Smooth muscle cell of the brain vasculature (primary cell): ENCODE results near the gene TMEM229B.

Experiments used
- DNase-seq: peaks from one replicate; pipeline ENCODE4 v3.0.0-alpha.2; 2012; ENCODE audit warnings: low read depth, low spot score

TMEM229B gene

DNA sequence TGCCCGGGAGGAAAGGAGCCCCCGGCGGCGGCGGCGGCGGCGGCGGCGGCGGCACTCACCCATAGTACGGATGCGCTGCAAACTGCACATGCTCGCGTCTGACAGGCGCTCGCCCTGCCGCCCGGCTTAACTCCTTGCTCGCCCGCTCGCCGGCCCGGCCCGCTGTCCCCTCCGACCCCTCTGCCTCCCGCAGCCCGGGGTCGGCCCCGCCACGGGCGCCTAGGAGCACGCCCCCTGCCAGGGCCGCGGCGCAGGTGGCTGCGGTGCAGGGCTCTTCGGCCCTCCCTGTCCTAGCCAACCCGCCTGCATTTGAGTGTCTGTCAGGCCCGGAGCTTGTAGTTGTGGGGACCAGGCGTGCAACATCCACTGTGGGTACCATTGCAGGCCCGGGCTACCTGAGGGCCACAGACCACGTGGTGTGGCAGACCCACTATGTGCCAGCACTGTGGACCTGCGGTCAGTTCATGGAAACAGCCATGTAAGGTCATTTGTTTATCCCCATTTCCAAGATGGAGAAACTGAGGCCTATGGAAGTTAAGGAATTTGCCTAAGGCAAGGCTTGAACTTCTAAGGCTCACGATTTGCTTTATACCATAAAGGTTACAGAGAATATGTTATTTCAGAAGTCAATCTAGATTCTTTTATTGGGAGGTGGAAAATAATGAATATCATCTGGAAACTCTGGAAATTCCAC is 27.0 kb upstream of the TMEM229B start:
- no peak for DNase-seq

DNA sequence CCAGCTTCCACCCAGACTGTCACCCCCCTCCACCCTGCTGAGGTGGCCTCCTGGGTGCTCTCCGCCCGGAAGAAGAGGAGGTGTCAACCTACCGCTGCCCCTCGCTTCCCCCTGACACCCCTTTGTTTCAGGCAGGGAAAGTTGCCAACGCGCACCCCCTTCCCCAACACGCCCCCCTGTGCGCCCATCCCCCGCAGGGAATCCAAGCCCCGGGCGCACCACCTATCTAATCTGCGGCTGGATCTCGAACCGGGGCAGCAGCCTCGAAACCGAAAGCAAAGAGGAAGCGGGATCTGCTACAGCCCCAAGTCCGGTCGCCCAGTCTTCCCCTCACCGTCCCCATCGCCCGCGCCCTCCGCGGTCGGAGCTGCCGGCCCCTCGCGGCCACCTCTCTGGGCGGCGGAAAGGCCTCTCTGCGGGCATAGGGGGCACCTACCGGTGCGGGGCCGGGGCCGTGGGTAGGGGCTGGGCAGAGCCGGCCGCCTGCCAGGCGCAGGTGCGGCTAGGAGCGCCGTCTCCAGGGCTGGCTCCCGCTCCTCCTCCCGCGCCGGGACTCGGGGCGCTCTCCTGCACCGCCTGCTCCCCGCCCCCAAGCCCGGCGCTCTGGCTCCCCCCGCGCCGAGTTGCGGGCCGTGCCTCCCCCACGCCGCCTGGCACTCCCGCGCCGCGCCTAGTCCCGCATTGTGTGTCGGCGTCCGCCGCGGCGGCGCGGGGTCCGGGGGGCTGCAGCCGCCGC is 26.3 kb upstream of the TMEM229B start:
- DNase-seq = no peak

DNA sequence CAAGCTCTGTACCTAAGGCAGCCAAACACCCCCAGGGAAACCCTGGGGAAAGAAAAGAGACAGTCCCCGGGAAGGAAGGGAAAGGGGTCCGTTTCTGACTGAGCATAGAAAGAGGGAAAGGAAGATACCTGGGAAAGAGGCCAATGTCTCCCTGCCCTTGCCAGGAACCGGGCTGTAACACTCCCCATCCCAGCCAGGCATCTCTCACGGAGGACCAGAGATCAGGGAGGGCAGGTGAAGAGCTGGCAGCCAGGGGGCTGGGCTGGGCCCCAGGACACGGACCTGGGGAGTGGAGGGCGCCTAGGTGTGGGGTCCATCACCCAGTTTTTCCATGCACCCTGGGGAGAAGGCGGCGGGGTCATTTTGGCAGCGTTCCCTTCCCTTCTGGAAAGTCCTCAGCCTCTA is 25.7 kb upstream of the TMEM229B start:
- DNase-seq = no peak

DNA sequence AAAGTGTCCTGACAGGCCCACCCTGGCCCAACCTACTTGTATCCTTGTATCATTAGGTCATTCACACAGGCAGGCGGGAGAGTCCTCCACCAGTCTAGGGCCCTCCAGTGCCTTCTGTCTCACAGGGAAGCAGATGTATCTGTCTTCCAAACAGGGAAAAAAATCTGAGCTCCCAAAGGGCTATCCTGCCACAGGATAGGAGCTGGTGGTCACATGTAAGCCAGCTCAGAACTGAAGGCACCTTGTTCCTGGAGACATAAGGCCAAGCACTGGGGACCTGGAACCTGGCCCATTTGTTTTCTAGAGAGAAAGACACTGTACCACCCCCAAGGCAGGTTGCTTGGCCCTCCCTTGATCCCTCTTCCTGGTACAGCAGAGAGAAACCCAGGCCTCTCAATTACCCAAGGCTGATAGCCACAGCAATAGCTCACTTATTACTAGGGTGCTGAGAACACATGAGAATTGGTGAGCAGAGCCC is 25.1 kb upstream of the TMEM229B start:
- no peak for DNase-seq

DNA sequence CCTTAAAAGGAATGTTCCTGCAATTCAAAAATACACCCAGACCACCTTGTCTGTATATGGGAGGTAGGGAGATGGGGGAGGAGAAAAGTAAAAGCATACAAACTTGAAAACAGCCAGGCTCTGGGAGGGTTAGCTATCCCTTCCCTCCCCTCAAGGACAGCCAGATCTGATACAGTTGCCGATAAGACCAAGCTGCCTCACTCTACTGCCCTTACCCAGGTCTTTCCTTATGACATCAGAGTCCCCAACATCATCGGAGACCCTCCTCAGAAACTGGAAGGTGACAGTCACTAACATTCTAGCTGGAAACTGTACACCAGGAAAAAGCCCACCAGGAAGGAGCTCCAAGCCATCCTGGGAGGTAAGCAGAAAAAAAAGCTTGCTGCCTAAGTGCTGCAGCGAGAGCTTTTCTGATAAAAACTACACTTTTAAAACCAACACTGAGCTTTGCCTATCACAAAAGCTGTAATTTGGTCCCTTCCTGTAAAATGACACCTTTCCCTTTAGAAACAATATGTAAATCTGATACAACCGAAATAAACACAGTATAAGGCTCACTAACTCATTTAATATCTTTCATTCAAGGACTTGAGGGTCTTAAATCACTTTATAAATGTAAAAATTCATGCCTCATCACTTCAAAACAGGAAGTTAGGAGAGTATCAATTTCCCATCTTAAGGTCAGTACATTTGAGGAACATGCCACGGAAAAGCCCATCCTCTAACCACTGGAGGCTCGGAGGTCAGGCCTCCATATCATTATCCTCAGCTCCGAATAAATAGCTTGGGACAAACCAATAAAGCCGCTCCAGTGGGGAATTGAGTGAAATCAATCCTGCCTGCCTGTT is 24.2 kb upstream of the TMEM229B start:
- no peak for DNase-seq

DNA sequence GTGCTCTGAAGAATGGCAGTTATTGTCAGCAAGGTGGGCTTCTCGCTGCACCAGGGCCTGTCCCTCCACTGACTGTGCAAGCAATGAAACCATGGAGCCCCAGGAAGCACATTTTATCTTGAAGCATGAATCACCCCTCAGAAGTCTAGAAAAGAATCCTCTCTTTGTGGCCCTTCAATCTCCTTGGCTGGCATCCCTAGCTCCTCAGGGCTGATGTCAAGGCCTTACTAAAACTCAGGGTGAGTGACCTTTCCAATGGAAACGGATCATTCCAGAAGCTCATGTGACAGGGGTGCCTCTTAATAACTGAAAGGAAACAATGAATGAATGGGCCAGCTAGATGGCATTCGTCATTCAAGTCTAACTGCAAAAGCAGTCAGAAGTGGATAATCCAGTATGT is 22.3 kb upstream of the TMEM229B start:
- DNase-seq = no peak

DNA sequence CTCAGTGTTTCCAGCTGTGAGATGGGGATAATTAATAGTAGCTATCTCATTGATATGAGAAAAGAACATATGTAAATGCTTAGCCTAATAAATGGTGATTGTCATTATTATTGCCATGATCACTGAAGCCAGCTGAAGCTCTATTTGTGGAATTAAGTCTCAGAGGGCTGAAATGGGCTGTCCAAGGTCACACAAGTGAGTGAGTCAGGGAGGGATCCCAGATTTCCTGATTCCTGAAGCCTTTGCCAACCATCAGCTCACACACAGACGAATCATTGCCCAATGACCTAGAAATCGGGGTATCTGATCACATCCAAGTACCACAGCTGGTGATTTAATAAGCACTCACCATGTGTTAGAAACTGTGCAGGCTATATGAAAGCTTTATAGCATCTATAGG is 21.6 kb upstream of the TMEM229B start:
- DNase-seq = no peak

DNA sequence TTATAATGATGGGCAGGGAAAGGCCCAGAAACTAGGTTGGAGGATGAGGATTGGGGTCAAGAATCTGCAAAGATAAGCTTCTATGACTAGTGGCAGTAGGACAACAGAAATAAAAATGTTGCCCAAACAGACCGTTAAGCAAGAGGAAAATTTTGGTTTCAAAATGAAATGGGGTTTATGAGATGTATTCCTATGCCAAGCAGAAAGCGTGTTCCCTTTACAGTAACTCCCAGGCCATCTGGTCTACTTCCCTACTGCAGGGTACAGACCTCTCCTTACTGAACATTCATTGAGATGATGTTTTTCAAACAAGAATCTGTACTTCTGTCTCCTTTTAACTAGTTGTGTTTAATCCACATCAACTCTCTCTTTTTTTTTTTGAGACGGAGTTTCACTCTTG is 20.4 kb upstream of the TMEM229B start:
- DNase-seq = no peak

DNA sequence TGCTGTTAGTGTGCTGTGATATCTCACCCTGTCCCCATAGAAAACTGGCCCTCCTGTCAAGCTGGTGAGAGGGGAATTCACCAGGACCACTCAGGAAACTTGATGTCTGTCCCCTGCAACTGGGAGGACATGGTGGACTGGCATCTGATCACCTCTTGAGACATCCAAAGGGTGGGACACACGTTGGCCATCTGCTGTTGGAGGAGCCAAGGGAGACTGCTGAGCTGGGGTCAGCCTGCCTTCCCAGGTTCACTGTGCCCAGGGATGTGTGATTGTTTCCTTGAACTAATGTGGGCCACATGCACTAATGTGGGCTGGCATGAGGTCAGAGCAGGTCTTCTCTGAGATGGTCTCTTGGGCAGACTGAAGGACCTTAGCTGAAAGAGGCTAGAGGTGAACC is 16.7 kb upstream of the TMEM229B start:
- no peak for DNase-seq

DNA sequence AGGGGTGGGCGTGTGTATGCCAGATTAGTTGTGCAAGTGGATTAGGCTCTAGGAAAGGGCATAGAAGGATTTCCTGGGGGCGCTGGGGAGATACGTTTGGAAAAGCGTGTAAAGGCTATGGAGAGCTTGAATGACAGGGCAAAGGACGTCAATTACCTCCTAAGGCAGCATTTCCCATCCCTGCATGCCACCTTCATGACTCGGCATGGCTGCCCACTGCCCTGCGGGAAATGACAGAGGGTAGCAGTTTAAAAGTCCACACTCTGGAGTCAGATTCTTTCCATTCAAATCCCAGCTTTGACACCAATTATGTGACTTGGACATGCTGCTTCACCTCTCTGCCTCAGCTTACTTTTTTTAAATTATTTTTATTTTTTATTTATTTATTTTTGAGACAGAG is 14.8 kb upstream of the TMEM229B start:
- DNase-seq = no peak

DNA sequence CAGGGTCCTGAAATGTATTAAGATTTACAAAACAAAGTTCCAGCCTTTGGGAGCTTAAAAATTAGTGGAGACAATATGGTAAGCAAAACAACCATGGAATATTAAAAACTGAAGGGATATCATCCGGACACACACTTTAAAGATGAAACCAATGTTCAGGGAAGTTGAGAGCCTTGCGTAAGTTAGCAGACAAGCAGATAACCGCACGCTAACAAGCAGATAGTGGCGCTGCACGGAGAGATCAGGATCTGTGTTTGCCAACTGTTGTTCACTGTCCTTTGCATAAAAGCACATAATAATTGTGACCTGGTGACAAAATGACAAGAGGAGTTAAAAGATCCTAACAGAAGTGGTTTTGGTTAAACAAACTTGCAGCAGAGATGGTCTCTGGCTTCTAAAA is 14.3 kb upstream of the TMEM229B start:
- DNase-seq = no peak

DNA sequence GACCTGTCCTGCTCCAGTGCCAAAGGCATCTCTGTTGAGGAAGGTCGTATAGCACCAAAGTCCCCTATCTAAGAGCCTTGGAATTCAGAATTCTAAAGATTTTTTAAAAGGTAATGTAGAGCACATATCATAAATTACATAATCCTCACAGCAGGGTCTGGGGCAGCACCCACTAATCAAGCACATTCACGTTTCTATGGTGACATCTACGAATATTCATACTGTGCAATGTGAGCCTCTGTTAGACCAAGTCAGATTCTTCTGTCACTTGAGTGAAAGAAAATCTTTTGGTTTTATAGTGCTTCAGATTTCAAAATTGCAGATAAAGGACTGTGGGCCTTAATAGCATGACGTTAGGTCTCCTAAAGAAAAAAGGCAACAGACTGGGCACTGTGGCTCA is 13.1 kb upstream of the TMEM229B start:
- DNase-seq = no peak

DNA sequence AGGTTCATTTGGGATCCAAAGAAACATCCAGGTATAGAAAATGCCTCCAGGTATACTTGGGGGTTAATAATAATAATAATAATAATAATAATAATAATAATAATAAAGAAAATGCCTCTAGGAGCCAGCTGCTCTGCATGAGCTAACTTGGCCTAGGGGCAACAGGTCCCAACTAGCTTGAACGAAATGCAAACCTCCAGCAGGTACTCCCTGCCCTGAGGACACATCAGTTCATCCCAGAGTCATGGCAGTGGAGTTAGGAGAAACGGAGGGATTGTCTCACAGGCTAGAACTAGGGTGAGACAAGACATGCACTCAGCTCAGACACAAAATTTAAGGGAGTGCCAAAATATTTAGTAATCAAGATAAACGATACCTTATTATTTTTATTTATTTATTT is 12.5 kb upstream of the TMEM229B start:
- DNase-seq = no peak

DNA sequence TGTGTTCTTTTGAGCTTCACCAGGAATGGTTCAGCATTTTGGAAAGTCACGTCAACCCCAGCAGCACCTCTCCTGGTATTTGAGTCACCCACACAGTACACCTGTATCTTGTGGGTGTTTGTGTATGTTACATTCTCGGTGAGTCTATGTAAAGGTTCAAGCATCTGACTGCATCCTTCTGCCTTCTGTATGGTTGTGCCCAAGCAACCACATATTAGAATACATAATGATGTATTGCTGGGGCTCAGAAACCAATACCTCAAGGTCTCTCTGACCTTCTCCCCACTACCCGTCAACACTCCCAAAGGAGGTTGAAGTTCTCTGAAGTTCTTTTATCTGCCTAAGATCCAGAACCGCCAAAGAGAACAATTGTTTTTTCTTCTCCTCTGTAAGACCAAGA is 9.2 kb upstream of the TMEM229B start:
- DNase-seq = no peak

DNA sequence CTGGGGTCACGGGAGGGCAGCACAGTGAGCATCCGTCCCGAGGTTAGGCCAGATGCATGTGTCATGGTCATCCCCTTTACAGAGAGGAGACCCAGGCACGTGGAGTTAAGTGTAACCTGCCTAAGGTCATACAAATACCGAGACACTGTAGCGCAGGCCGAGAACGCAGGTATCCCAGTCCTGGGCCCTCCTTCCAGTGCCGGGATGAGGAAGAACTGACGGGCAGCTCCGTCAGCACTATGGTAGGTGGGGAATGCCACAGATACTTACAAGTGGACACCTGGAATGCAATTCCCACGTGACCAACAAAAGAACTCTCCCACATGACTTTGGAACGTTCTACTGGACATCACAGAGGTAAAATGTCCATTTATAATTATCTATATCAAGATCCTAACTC is 8.7 kb upstream of the TMEM229B start:
- no peak for DNase-seq

DNA sequence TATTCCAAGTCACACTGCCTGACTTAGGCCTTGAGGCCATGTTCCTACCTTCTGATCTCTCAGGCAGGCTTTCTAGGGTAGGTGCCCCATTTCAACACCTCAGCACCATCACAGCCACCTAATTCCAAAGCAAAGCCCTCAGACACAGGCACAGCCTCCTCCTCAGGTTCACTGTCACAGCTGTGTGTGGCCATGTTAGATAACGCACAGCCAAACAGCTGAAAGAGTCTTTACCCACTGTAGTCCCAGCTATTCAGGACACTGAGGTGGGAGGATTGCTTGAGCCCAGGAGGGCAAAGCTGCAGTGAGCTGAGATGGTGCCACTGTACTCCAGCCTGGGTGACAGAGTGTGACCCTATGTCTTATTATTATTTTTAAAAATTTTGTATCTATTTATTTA is 7.3 kb upstream of the TMEM229B start:
- DNase-seq = no peak

DNA sequence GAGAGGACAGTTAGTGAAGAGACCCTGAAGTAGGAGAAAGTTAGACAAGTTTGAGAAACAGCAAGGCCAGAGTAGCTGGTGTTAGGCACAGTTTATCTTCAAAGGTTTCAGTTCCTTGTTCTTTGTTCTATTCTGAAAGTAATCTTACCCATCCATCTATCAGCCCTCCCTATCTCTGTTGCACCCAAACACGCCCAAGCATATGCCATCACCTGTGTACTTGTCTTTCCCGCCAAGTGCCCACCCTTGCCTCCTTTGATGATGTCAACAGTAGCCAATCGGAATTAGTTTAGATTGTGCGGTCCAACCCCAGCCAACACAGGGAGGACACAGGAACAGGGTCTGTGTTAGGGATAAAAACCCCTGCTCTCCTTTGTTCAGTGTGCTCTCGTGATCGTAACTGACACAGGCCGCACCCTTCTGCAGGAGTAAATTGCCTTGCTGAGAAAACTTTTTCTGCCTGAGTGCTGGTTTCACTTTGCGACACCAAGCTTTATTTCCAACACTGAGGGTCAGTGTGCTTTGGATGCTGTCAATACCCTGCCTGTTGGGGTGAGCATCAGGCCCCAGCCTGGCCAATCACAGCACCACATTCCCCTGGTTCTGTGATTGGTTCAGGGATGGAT is 4.7 kb upstream of the TMEM229B start:
- no peak for DNase-seq

DNA sequence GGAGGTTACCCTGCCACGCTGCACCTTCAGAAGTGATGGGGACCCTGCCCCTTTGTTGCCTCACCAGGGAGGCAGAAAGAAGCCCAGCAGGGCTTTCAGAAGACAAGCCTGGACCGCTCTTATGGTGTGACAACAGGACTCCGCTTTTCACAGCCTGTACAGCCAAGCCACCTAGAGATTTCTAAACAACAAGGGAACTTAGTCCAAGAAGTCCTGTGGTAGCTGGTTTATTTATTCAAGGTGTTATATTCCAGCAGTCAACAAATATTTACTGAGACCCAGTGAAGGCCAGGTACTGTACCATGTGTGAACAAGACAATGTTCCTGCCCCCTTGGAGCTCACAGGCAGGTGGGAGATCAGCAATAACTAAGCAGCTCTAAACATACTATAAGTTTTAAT is 4.0 kb upstream of the TMEM229B start:
- no peak for DNase-seq

DNA sequence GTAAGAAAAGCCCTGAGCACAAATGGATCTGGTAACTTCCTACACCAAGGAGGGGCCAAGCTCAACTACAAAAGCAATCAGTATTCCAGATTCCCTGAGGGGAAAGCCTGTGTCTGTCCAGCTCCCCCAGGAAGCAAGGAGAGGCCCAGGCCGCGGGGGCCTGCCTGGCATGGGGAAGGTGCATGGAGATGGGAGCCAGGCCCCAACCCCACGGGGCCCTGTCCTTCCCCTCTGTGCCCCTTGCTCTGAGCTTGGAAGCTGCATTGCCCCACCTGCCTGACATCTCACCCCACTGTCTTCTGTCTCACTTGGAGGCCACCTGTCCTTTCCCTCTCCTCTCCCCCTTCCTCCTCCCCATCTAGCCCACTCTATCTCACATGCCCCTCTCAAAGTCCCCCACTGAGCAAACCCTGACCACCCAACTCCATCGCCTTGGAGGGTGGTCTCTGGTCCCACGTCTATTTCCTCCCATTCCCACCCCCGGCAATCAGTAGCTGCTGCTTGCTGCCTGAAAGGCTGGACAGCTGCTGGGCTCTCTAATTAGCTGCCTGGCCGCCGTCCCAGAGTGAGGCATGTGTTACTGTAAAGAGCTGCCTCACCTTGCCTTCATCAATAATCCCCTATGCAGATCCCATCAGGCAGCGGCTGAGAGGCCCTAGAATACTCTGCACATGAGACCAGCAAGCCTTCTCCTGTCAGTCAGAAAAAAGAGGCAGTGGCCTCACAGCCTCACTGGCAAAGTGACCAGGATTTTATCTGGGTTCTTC is 3.4 kb upstream of the TMEM229B start:
- no peak for DNase-seq

DNA sequence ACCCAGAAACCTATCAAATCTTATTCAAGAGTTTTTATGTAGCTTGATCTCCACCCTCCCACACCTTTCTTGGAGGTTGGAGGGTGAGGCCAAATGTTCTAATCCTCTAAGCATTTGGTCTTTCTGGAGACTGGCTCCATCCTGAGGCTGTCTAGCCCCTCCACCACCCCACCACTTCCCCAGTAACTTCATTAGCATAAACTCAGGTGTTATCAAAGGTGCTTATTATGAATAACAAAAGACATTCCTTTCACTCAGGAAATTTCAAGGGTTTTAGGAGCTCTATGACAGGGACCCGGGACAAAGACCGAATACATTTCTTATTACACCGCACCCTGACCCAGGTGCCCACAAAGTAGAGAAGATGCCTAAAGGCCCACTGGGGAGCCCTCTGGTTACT is 2.8 kb upstream of the TMEM229B start:
- no peak for DNase-seq

DNA sequence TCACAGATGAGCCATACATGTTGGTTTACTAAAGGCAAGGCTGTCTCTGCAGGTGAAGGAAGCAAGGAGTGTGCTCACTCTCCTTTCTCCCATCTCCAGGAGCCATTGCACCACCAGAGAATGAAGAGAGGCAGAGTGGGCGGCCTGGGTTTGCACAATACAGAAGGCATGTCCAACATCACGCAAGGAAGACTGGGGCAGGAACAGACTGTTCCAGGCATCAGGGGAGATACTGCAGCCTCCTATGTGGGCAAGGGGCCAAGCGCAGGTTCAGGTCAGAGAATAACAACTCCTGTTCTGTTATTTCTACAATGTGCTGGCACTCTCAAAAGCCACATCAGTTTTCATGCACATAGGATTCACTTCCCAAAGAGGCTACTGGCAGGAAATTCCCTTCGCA is 1.7 kb upstream of the TMEM229B start:
- no peak for DNase-seq
